ENCODE measurements around the gene UGT1A5.

Gene UGT1A5

GRCh38 chr2:233780771-233781170, 68.1 kb downstream of the UGT1A5 start:
- DNase-seq (ENCODE audit: low read depth), result no peak

GRCh38 chr2:233789554-233789953, 76.8 kb downstream of the UGT1A5 start:
- DNase-seq (ENCODE audit: low read depth), result no peak

- no peak for DNase-seq (ENCODE audit: low read depth)
Observed at GRCh38 chr2:233791151-233791882, 78.6 kb downstream of the UGT1A5 start.

- no peak for DNase-seq (ENCODE audit: low read depth)
Observed at GRCh38 chr2:233791883-233792329, 79.2 kb downstream of the UGT1A5 start.

GRCh38 chr2:233792720-233793119, 80.0 kb downstream of the UGT1A5 start:
- DNase-seq (ENCODE audit: low read depth), result no peak

- DNase-seq (ENCODE audit: low read depth), result no peak
Observed at GRCh38 chr2:233793465-233794127, 80.9 kb downstream of the UGT1A5 start.

- DNase-seq (ENCODE audit: low read depth), result no peak
Observed at GRCh38 chr2:233794128-233794658, 81.5 kb downstream of the UGT1A5 start.

GRCh38 chr2:233795735-233796171, 83.0 kb downstream of the UGT1A5 start:
- DNase-seq (ENCODE audit: low read depth), result no peak

- DNase-seq (ENCODE audit: low read depth), result no peak
Observed at GRCh38 chr2:233796254-233796653, 83.5 kb downstream of the UGT1A5 start.

- no peak for DNase-seq (ENCODE audit: low read depth)
Observed at GRCh38 chr2:233798335-233799086, 85.8 kb downstream of the UGT1A5 start.

- DNase-seq (ENCODE audit: low read depth), result no peak
Observed at GRCh38 chr2:233799087-233799665, 86.5 kb downstream of the UGT1A5 start.

- no peak for DNase-seq (ENCODE audit: low read depth)
Observed at GRCh38 chr2:233799716-233800115, 87.0 kb downstream of the UGT1A5 start.

GRCh38 chr2:233800208-233800607, 87.5 kb downstream of the UGT1A5 start:
- no peak for DNase-seq (ENCODE audit: low read depth)

- peak; percentile 32 for DNase-seq (ENCODE audit: low read depth)
Observed at GRCh38 chr2:233801357-233802131, 88.8 kb downstream of the UGT1A5 start.

- no peak for DNase-seq (ENCODE audit: low read depth)
Observed at GRCh38 chr2:233802132-233802815, 89.6 kb downstream of the UGT1A5 start.

GRCh38 chr2:233803292-233803911, 90.7 kb downstream of the UGT1A5 start:
- no peak for DNase-seq (ENCODE audit: low read depth)

GRCh38 chr2:233803994-233804393, 91.3 kb downstream of the UGT1A5 start:
- DNase-seq (ENCODE audit: low read depth), result no peak

GRCh38 chr2:233807215-233807865, 94.6 kb downstream of the UGT1A5 start:
- no peak for DNase-seq (ENCODE audit: low read depth)
